H9 (cell line): ENCODE measurements around the gene P2RY12. TPM values are rescaled to one million over a fixed set of nuclear protein-coding genes. Genes with fewer than 3 reads are reported as not detected.

Experiments used
- DNase-seq: peaks from one replicate; pipeline ENCODE4 v3.0.0-alpha.2; 2017
- H2AFZ ChIP-seq: one replicate; pipeline ENCODE4 v1.6.1; 2013; ENCODE audit warnings: mild to moderate bottlenecking, low read length, control low read depth, moderate library complexity
- H2AK5ac ChIP-seq: 2 replicates; pipeline ENCODE4 v1.6.1; 2013; ENCODE audit warnings: low read length, control low read depth, mixed read lengths; ENCODE audit not compliant: insufficient read length
- H2BK120ac ChIP-seq: one replicate; pipeline ENCODE4 v1.6.1; 2013; ENCODE audit warnings: low read depth, mild to moderate bottlenecking, low read length, control low read depth, inconsistent platforms; ENCODE audit not compliant: poor library complexity, severe bottlenecking
- H2BK12ac ChIP-seq: 2 replicates; pipeline ENCODE4 v1.6.1; 2013; ENCODE audit warnings: low read length, control low read depth, mixed read lengths, low read depth; ENCODE audit not compliant: insufficient read length
- H2BK15ac ChIP-seq: 2 replicates; pipeline ENCODE4 v1.6.1; 2013; ENCODE audit warnings: low read depth, low read length, control low read depth
- H2BK20ac ChIP-seq: one replicate; pipeline ENCODE4 v1.6.1; 2013; ENCODE audit warnings: low read depth, mild to moderate bottlenecking, low read length, control low read depth, inconsistent platforms; ENCODE audit not compliant: poor library complexity, severe bottlenecking
- H2BK5ac ChIP-seq: 2 replicates; pipeline ENCODE4 v1.6.1; 2013; ENCODE audit warnings: low read length, control low read depth, mixed read lengths; ENCODE audit not compliant: insufficient read length
- H3K14ac ChIP-seq: 2 replicates; pipeline ENCODE4 v1.6.1; 2013; ENCODE audit warnings: low read length, control low read depth; ENCODE audit not compliant: insufficient read depth
- H3K18ac ChIP-seq: 2 replicates; pipeline ENCODE4 v1.6.1; 2013; ENCODE audit warnings: low read depth, mild to moderate bottlenecking, mixed read lengths, low read length, control low read depth; ENCODE audit not compliant: insufficient read length
- H3K23ac ChIP-seq: 2 replicates; pipeline ENCODE4 v1.6.1; 2013; ENCODE audit warnings: low read length, control low read depth, mixed read lengths, low read depth; ENCODE audit not compliant: insufficient read length
- H3K23me2 ChIP-seq: 2 replicates; pipeline ENCODE4 v1.6.1; 2013; ENCODE audit warnings: low read depth, mild to moderate bottlenecking, mixed read lengths, low read length, control low read depth; ENCODE audit not compliant: insufficient read length, poor library complexity, severe bottlenecking
- H3K27ac ChIP-seq: 2 replicates; pipeline ENCODE4 v1.5.1; 2013; ENCODE audit warnings: low read length, control low read depth, mixed read lengths, low read depth; ENCODE audit not compliant: insufficient read length
- H3K27me3 ChIP-seq: 2 replicates; pipeline ENCODE4 v1.6.1; 2013; ENCODE audit warnings: low read length, control low read depth, inconsistent platforms; ENCODE audit not compliant: insufficient read depth
- H3K4ac ChIP-seq: 2 replicates; pipeline ENCODE4 v1.6.1; 2013; ENCODE audit warnings: low read depth, mild to moderate bottlenecking, control low read depth, inconsistent platforms, low read length, moderate library complexity
- H3K4me1 ChIP-seq: 2 replicates; pipeline ENCODE4 v1.6.1; 2013; ENCODE audit warnings: low read length, control low read depth, inconsistent platforms; ENCODE audit not compliant: insufficient read depth
- H3K4me2 ChIP-seq: 2 replicates; pipeline ENCODE4 v1.6.1; 2013; ENCODE audit warnings: low read length, control low read depth, mixed read lengths; ENCODE audit not compliant: insufficient read length, insufficient read depth
- H3K56ac ChIP-seq: 2 replicates; pipeline ENCODE4 v1.6.1; 2013; ENCODE audit warnings: low read depth, mild to moderate bottlenecking, mixed read lengths, low read length, control low read depth; ENCODE audit not compliant: insufficient read length
- H3K79me1 ChIP-seq: 2 replicates; pipeline ENCODE4 v1.6.1; 2013; ENCODE audit warnings: low read depth, mild to moderate bottlenecking, moderate library complexity, low read length, control low read depth, inconsistent platforms; ENCODE audit not compliant: insufficient read depth, poor library complexity, severe bottlenecking
- H3K79me2 ChIP-seq: 2 replicates; pipeline ENCODE4 v1.6.1; 2013; ENCODE audit warnings: low read length, control low read depth, inconsistent platforms; ENCODE audit not compliant: insufficient read depth
- H3K9ac ChIP-seq: 2 replicates; pipeline ENCODE4 v1.6.1; 2013; ENCODE audit warnings: low read length, control low read depth, mixed read lengths; ENCODE audit not compliant: insufficient read length; ENCODE audit errors: extremely low read depth
- H3K9me3 ChIP-seq: one replicate; pipeline ENCODE4 v1.6.1; 2013; ENCODE audit warnings: low read depth, low read length, inconsistent platforms; ENCODE audit not compliant: control insufficient read depth
- H3T11ph ChIP-seq: one replicate; pipeline ENCODE4 v1.6.1; 2013; ENCODE audit warnings: mild to moderate bottlenecking, low read length, control low read depth, inconsistent platforms
- H4K20me1 ChIP-seq: one replicate; pipeline ENCODE4 v1.6.1; 2013; ENCODE audit not compliant: control insufficient read depth, insufficient read length, insufficient read depth
- H4K5ac ChIP-seq: 2 replicates; pipeline ENCODE4 v1.6.1; 2013; ENCODE audit warnings: low read depth, mild to moderate bottlenecking, mixed read lengths, low read length, control low read depth; ENCODE audit not compliant: insufficient read length
- H4K8ac ChIP-seq: replicated peaks from 2 replicates; pipeline ENCODE4 v1.6.1; 2013; ENCODE audit warnings: low read length, control low read depth, mixed read lengths, low read depth; ENCODE audit not compliant: insufficient read length
- H4K91ac ChIP-seq: 2 replicates; pipeline ENCODE4 v1.6.1; 2013; ENCODE audit warnings: low read depth, mild to moderate bottlenecking, moderate library complexity, mixed read lengths, low read length, control low read depth; ENCODE audit not compliant: insufficient read length
- H3K27ac Mint-ChIP-seq, 3 experiments: 2 replicates in 2 of 3; 3 replicates in 1 of 3; pipeline ENCODE4 v1.8.0; 2020 to 2021; ENCODE audit warnings: mixed read lengths in 3 of 3, mild to moderate bottlenecking in 1 of 3, moderate library complexity in 1 of 3
- H3K27me3 Mint-ChIP-seq: 2 replicates; pipeline ENCODE4 v1.8.0; 2021; ENCODE audit warnings: low read depth, mild to moderate bottlenecking, moderate library complexity, mixed read lengths
- H3K36me3 Mint-ChIP-seq, 3 experiments: 2 replicates in 2 of 3; 3 replicates in 1 of 3; pipeline ENCODE4 v1.8.0; 2020 to 2021; ENCODE audit warnings: low read depth in 3 of 3, mixed read lengths in 3 of 3; ENCODE audit not compliant: insufficient read depth in 1 of 3
- H3K4me1 Mint-ChIP-seq, 2 experiments: 2 replicates each; pipeline ENCODE4 v1.8.0; 2020; ENCODE audit warnings: mixed read lengths in 2 of 2
- H3K4me3 Mint-ChIP-seq, 2 experiments: 2 replicates in 1 of 2; 3 replicates in 1 of 2; pipeline ENCODE4 v1.8.0; 2020 to 2021; ENCODE audit warnings: mild to moderate bottlenecking in 2 of 2, mixed read lengths in 2 of 2, moderate library complexity in 1 of 2
- H3K9me3 Mint-ChIP-seq, 2 experiments: 2 replicates in 1 of 2; 3 replicates in 1 of 2; pipeline ENCODE4 v1.8.0; 2020; ENCODE audit warnings: mild to moderate bottlenecking in 2 of 2, mixed read lengths in 2 of 2, moderate library complexity in 1 of 2
- WGBS: extraction: QIAGEN DNeasy Blood & Tissue Kit; methylation state at CpG from one replicate; pipeline ENCODE4 v1.1.7; 2013; ENCODE audit warnings: missing lambda C conversion rate, low lambda C conversion rate, mixed read lengths; ENCODE audit not compliant: insufficient read length; ENCODE audit errors: extremely low coverage; 5-methylcytosine and 5-hydroxymethylcytosine counted together
- total RNA-seq: library from RNA; stranded (reverse); gene quantifications from 2 replicates; pipeline ENCODE4 v1.2.1, GENCODE V29; 2021
- TF ChIP-seq, protein P1 (sequence below): fragments of 200-600 bp; sonication (generic); conservative IDR thresholded peaks from 3 replicates; pipeline ENCODE4 v1.8.0; 2021; ENCODE audit warnings: antibody characterized with exemption, mild to moderate bottlenecking

Gene P2RY12
- total RNA-seq, 1 experiment from 2014 or later, result not detected

- Histone ChIP-seq H3K79me1 (no peaks in the 10 kb centered on the region), H3K14ac (no peak overlapping the region), H2BK20ac (no peak overlapping the region), H4K8ac (no peak overlapping the region), H3K4me1 (no peaks in the 10 kb centered on the region), H3K23ac (no peak overlapping the region), H3K9me3 (no peaks in the 10 kb centered on the region), H2AK5ac (no peak overlapping the region), H3K4me2 (no peak overlapping the region), H3K9ac (no peak overlapping the region), H4K20me1 (no peaks in the 10 kb centered on the region), H3K23me2 (no peaks in the 10 kb centered on the region), H2BK120ac (no peak overlapping the region), H3K79me2 (no peaks in the 10 kb centered on the region), H3K27ac (no peak overlapping the region), H4K5ac (no peak overlapping the region), H3T11ph (no peak overlapping the region), H2BK15ac (no peak overlapping the region), H2AFZ (no peak overlapping the region), H3K18ac (no peak overlapping the region), H4K91ac (no peak overlapping the region), H2BK12ac (no peak overlapping the region), H3K56ac (no peak overlapping the region), H3K4ac (no peak overlapping the region), H3K27me3 (no peaks in the 10 kb centered on the region), H2BK5ac (no peak overlapping the region)
- TF ChIP-seq, protein P1, sequence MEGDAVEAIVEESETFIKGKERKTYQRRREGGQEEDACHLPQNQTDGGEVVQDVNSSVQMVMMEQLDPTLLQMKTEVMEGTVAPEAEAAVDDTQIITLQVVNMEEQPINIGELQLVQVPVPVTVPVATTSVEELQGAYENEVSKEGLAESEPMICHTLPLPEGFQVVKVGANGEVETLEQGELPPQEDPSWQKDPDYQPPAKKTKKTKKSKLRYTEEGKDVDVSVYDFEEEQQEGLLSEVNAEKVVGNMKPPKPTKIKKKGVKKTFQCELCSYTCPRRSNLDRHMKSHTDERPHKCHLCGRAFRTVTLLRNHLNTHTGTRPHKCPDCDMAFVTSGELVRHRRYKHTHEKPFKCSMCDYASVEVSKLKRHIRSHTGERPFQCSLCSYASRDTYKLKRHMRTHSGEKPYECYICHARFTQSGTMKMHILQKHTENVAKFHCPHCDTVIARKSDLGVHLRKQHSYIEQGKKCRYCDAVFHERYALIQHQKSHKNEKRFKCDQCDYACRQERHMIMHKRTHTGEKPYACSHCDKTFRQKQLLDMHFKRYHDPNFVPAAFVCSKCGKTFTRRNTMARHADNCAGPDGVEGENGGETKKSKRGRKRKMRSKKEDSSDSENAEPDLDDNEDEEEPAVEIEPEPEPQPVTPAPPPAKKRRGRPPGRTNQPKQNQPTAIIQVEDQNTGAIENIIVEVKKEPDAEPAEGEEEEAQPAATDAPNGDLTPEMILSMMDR, result no peak
- peaks cover under 1 to 5% of the 10 kb centered on the region in 2 experiments; a peak in 3 of 4 replicates for H3K4me1 Mint-ChIP-seq
- H3K27me3 Mint-ChIP-seq, result no peaks in the 10 kb centered on the region
- no peak overlapping the region for H3K4me3 Mint-ChIP-seq
- no peak overlapping the region for H3K27ac Mint-ChIP-seq
- WGBS, result no CpG with 5 or more reads among the region's 4 CpGs
- peaks cover 0 to 4% (median 0%) of the 10 kb centered on the region in 3 experiments; a peak in 2 of 7 replicates for H3K36me3 Mint-ChIP-seq
- H3K9me3 Mint-ChIP-seq, result no peaks in the 10 kb centered on the region
- DNase-seq, result no peak
Measured at GRCh38 chr3:151372063-151372820, 12.3 kb downstream of the P2RY12 start.
